A673 (cell line): ENCODE results near the gene TCF15. TPM values are rescaled to one million over a fixed set of nuclear protein-coding genes. Genes with fewer than 3 reads are reported as not detected.

Experiments used
- BruUV-seq: library from RNA; stranded (reverse); fragments of 400-500 nt; replicated peaks from 2 replicates; lab custom pipeline; 2021; lab: Mats Ljungman, UMichigan
- CTCF ChIA-PET: fragments of 300-600 bp; sonication (Branson Sonifier 250); formaldehyde crosslinking; loops from one replicate; lab custom pipeline; 2022; ENCODE audit warnings: antibody characterized with exemption; lab: Charles Lee
- POLR2A ChIA-PET: fragments of 300-600 bp; sonication (Branson Sonifier 250); formaldehyde crosslinking; loops from one replicate; lab custom pipeline; 2022; ENCODE audit warnings: antibody characterized with exemption; ENCODE audit not compliant: low non-redundant PET; lab: Charles Lee
- DNase-seq: peaks from one replicate; pipeline ENCODE4 v3.0.0-alpha.2; 2015; ENCODE audit warnings: low spot score
- H3K27ac ChIP-seq: fragments of 200-600 bp; sonication (generic); 2 replicates; pipeline ENCODE4 v1.5.1; 2016; ENCODE audit warnings: mixed run types, low read depth, mild to moderate bottlenecking, mixed read lengths, antibody characterized with exemption, low read length; ENCODE audit not compliant: poor library complexity, severe bottlenecking
- H3K27me3 ChIP-seq: fragments of 200-600 bp; sonication (generic); replicated peaks from 2 replicates; pipeline ENCODE4 v1.6.1; 2017; ENCODE audit warnings: mixed run types, low read depth, mild to moderate bottlenecking, mixed read lengths, antibody characterized with exemption, low read length; ENCODE audit not compliant: insufficient read depth, poor library complexity
- H3K36me3 ChIP-seq: fragments of 200-600 bp; sonication (generic); 2 replicates; pipeline ENCODE4 v1.6.1; 2016; ENCODE audit warnings: mixed run types, mild to moderate bottlenecking, mixed read lengths, antibody characterized with exemption, low read length; ENCODE audit not compliant: insufficient read depth, poor library complexity, severe bottlenecking
- H3K4me1 ChIP-seq: fragments of 200-600 bp; sonication (generic); 2 replicates; pipeline ENCODE4 v1.6.1; 2017; ENCODE audit warnings: mixed run types, mild to moderate bottlenecking, mixed read lengths, antibody characterized with exemption, low read length; ENCODE audit not compliant: insufficient read depth, poor library complexity, severe bottlenecking
- H3K4me3 ChIP-seq: fragments of 200-600 bp; sonication (generic); 2 replicates; pipeline ENCODE4 v1.5.1; 2016; ENCODE audit warnings: low read depth, mixed run types, mild to moderate bottlenecking, mixed read lengths, low read length; ENCODE audit not compliant: poor library complexity, severe bottlenecking
- H3K9me3 ChIP-seq: fragments of 200-600 bp; sonication (generic); 2 replicates; pipeline ENCODE4 v1.6.1; 2016; ENCODE audit warnings: mixed run types, low read depth, mild to moderate bottlenecking, mixed read lengths, antibody characterized with exemption, low read length; ENCODE audit not compliant: poor library complexity, severe bottlenecking
- CTCF ChIP-seq: fragments of 300-800, 200-600 bp; sonication (generic); conservative IDR thresholded peaks from 2 replicates; pipeline ENCODE4 v1.5.1; 2017; ENCODE audit warnings: low read depth, mild to moderate bottlenecking, antibody characterized with exemption, low read length, moderate library complexity, mixed read lengths
- EZH2 ChIP-seq: fragments of 200-600 bp; sonication (generic); IDR thresholded peaks from 2 replicates; pipeline ENCODE4 v1.6.1; 2017; ENCODE audit warnings: borderline replicate concordance, low read depth, mild to moderate bottlenecking, mixed read lengths, antibody characterized with exemption, low read length; ENCODE audit not compliant: poor library complexity, severe bottlenecking
- intact Hi-C: fragments of 100-400 bp; cut with micrococcal nuclease; formaldehyde crosslinking; loops from one replicate; pipeline ENCODE4 v1.10.0; 2022; ENCODE audit not compliant: unreplicated experiment
- total RNA-seq: library from RNA; stranded (reverse); gene quantifications from 2 replicates; pipeline ENCODE4 v1.2.3, GENCODE V29; 2021

TCF15 gene
- total RNA-seq, 1 experiment from 2014 or later = 0.24 TPM

GRCh38 chr20:641516-641875 is 31.4 kb upstream of the TCF15 start:
- no peak overlapping the region for H3K4me3 ChIP-seq
- no peaks in the 10 kb centered on the region for H3K27me3 ChIP-seq
- no peaks in the 10 kb centered on the region for H3K36me3 ChIP-seq
- no peaks in the 10 kb centered on the region for H3K4me1 ChIP-seq
- CTCF ChIA-PET = no interaction called here
- TF ChIP-seq EZH2 = no peak
- TF ChIP-seq CTCF = no peak
- DNase-seq = peak; percentile 65
- intact Hi-C loops = no loop called here
- no peak overlapping the region for H3K27ac ChIP-seq
- POLR2A ChIA-PET = no interaction called here
- no peaks in the 10 kb centered on the region for H3K9me3 ChIP-seq
- BruUV-seq = no TSS peak

- POLR2A ChIA-PET = no interaction called here
- Histone ChIP-seq H3K4me3 (no peak overlapping the region), H3K27ac (no peak overlapping the region), H3K27me3 (no peaks in the 10 kb centered on the region), H3K9me3 (no peaks in the 10 kb centered on the region), H3K36me3 (no peaks in the 10 kb centered on the region), H3K4me1 (no peaks in the 10 kb centered on the region)
- CTCF ChIA-PET = no interaction called here
- intact Hi-C loops = no loop called here
- TF ChIP-seq EZH2 (no peak), CTCF (no peak)
- no TSS peak for BruUV-seq
- no peak for DNase-seq
Measured at GRCh38 chr20:640674-641515, 30.8 kb upstream of the TCF15 start.

- Histone ChIP-seq H3K36me3 (no peaks in the 10 kb centered on the region), H3K4me3 (no peak overlapping the region), H3K4me1 (no peaks in the 10 kb centered on the region), H3K9me3 (no peaks in the 10 kb centered on the region), H3K27ac (no peak overlapping the region), H3K27me3 (no peaks in the 10 kb centered on the region)
- ChIA-PET POLR2A (no interaction called here), CTCF (no interaction called here)
- intact Hi-C loops = no loop called here
- no peak for DNase-seq
- TF ChIP-seq EZH2 (no peak), CTCF (no peak)
- BruUV-seq = no TSS peak
Measured at GRCh38 chr20:638579-638978, 28.5 kb upstream of the TCF15 start.
